Stimulated activated CD8-positive, alpha-beta memory T cell treated with anti-CD3 and anti-CD28 coated beads, Interleukin-12 subunit alpha, Interleukin-12 subunit beta, amount 100 ng/mL, for 4 hours (primary cell): ENCODE data around the gene TMCO4.

Experiments
- DNase-seq: peaks from one replicate; pipeline ENCODE4 v3.0.0-alpha.2; 2020; ENCODE audit warnings: low read depth

TMCO4 gene

GRCh38 chr1:19744886-19745285 lies 54.8 kb downstream of the TMCO4 start:
- DNase-seq, result no peak

- no peak for DNase-seq
These were observed 55.4 kb downstream of the TMCO4 start for GRCh38 chr1:19744335-19744743.

- no peak for DNase-seq
These were observed 55.9 kb downstream of the TMCO4 start for GRCh38 chr1:19743793-19744192.

GRCh38 chr1:19743180-19743579 lies 56.5 kb downstream of the TMCO4 start:
- DNase-seq, result no peak

- DNase-seq, result no peak
These were observed 60.1 kb downstream of the TMCO4 start for GRCh38 chr1:19739628-19740027.

- no peak for DNase-seq
These were observed 61.0 kb downstream of the TMCO4 start for GRCh38 chr1:19738669-19739068.

GRCh38 chr1:19738076-19738475 lies 61.6 kb downstream of the TMCO4 start:
- DNase-seq, result no peak

- no peak for DNase-seq
These were observed 62.5 kb downstream of the TMCO4 start for GRCh38 chr1:19737104-19737825.

GRCh38 chr1:19735440-19736127 lies 64.1 kb downstream of the TMCO4 start:
- no peak for DNase-seq

GRCh38 chr1:19734472-19734999 lies 65.2 kb downstream of the TMCO4 start:
- DNase-seq, result no peak

- DNase-seq, result no peak
These were observed 65.7 kb downstream of the TMCO4 start for GRCh38 chr1:19734056-19734455.

GRCh38 chr1:19733615-19734014 lies 66.1 kb downstream of the TMCO4 start:
- DNase-seq, result no peak

- no peak for DNase-seq
These were observed 68.3 kb downstream of the TMCO4 start for GRCh38 chr1:19731311-19731821.

GRCh38 chr1:19730793-19731192 lies 68.9 kb downstream of the TMCO4 start:
- no peak for DNase-seq

- DNase-seq, result no peak
These were observed 69.5 kb downstream of the TMCO4 start for GRCh38 chr1:19730232-19730631.

GRCh38 chr1:19728413-19729145 lies 71.1 kb downstream of the TMCO4 start:
- no peak for DNase-seq

GRCh38 chr1:19725606-19726005 lies 74.1 kb downstream of the TMCO4 start:
- DNase-seq, result no peak

- DNase-seq, result no peak
These were observed 75.8 kb downstream of the TMCO4 start for GRCh38 chr1:19723874-19724273.

- DNase-seq, result no peak
These were observed 78.7 kb downstream of the TMCO4 start for GRCh38 chr1:19720973-19721372.

- no peak for DNase-seq
These were observed 79.5 kb downstream of the TMCO4 start for GRCh38 chr1:19720174-19720573.

- no peak for DNase-seq
These were observed 82.2 kb downstream of the TMCO4 start for GRCh38 chr1:19717467-19717866.

- peak; percentile 45 for DNase-seq
These were observed 84.1 kb downstream of the TMCO4 start for GRCh38 chr1:19715334-19716203.
